Endothelial cell of umbilical vein (primary cell): Measurements from ENCODE around the gene SMCO4.

Experiments
- CTCF ChIP-seq, 2 donors: IDR thresholded peaks; 1 replicate in 1 of 2; 2 replicates in 1 of 2; pipeline ENCODE4 v1.5.1; 2011; ENCODE audit warnings: low read length in 2 of 2, mild to moderate bottlenecking in 2 of 2, moderate library complexity in 2 of 2, control low read depth in 1 of 2, inconsistent platforms in 1 of 2, low read depth in 1 of 2; ENCODE audit not compliant: insufficient read depth in 1 of 2; ENCODE audit errors: extremely low read depth in 1 of 2
- EZH2 ChIP-seq: IDR thresholded peaks from 2 replicates; pipeline ENCODE4 v1.6.1; 2012; ENCODE audit warnings: borderline replicate concordance, low read depth, mild to moderate bottlenecking, moderate library complexity, low read length, inconsistent platforms; ENCODE audit not compliant: severe bottlenecking
- FOS ChIP-seq: IDR thresholded peaks from 2 replicates; pipeline ENCODE4 v1.6.1; 2011; ENCODE audit warnings: mild to moderate bottlenecking, low read length, moderate library complexity, borderline replicate concordance; ENCODE audit not compliant: insufficient read depth
- JUN ChIP-seq: IDR thresholded peaks from 2 replicates; pipeline ENCODE4 v1.6.1; 2011; ENCODE audit warnings: borderline replicate concordance, low read depth; ENCODE audit not compliant: insufficient read length, insufficient read depth
- MAX ChIP-seq: IDR thresholded peaks from 2 replicates; pipeline ENCODE4 v1.6.1; 2011; ENCODE audit not compliant: insufficient read depth, insufficient read length
- MYC ChIP-seq: IDR thresholded peaks from one replicate; pipeline ENCODE4 v1.6.1; 2011; ENCODE audit warnings: mild to moderate bottlenecking, low read depth, low read length
- POLR2A ChIP-seq: IDR thresholded peaks from 2 replicates; pipeline ENCODE4 v1.6.1; 2012; ENCODE audit warnings: low read depth, mild to moderate bottlenecking, control low read depth, low read length
- POLR2AphosphoS5 ChIP-seq: IDR thresholded peaks from 2 replicates; pipeline ENCODE4 v1.6.1; 2012; ENCODE audit warnings: low read depth, mild to moderate bottlenecking, control low read depth, low read length, moderate library complexity; ENCODE audit not compliant: insufficient read depth

- TF ChIP-seq CTCF (IDR thresholded peaks at IDR 0.05; ENCODE audit: extremely low read depth in 1 of 2, insufficient read depth in 1 of 2, low read depth in 1 of 2, low read length in 2 of 2) (no peak), MYC (no peak), POLR2A (no peak), FOS (no peak), MAX (no peak), EZH2 (no peak), POLR2AphosphoS5 (no peak), JUN (no peak)
Observed at GRCh38 chr11:93432247-93432646, 110.9 kb downstream of the SMCO4 start.
